Nucleus accumbens (tissue), 56 donors: Measurements from ENCODE around the gene MAZ.

Source experiments
- DNase-seq, 56 donors: peaks; one replicate each; lab custom pipeline; 2025; lab: John Stamatoyannopoulos, UW

Gene MAZ

DNA sequence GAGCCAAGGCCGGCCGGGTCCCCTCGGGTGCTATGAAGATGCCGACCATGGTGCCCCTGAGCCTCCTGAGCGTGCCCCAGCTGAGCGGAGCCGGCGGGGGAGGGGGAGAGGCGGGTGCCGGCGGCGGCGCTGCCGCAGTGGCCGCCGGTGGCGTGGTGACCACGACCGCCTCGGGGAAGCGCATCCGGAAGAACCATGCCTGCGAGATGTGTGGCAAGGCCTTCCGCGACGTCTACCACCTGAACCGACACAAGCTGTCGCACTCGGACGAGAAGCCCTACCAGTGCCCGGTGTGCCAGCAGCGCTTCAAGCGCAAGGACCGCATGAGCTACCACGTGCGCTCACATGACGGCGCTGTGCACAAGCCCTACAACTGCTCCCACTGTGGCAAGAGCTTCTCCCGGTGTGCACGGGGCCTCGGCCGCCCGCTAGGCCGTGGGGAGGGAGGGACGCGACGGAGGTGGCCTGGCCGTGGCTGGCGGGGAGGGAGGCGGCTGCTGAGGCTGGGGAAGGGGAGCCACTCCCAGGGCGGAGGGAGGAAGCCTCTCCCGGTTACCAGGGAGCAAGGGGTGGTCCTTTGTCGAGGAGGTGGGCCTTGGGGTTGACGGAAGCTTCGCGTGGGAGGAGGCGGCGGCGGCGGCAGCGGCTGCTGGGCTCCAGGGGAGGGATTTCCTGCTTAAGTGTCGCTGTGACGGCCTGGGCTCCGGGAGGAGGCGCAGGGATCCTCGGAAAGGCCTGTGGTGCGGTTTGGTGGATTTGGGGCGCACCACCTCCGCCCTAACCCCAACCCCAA, 1.3 kb downstream of the MAZ start:
- peak in 55 of 56 donors; percentile 42 to 95 (median 82) for DNase-seq

- DNase-seq = peak in 1 of 56 donors; percentile 14
Observed at GRCh38 chr16:29808219-29808900, 2.0 kb downstream of the MAZ start.

DNA sequence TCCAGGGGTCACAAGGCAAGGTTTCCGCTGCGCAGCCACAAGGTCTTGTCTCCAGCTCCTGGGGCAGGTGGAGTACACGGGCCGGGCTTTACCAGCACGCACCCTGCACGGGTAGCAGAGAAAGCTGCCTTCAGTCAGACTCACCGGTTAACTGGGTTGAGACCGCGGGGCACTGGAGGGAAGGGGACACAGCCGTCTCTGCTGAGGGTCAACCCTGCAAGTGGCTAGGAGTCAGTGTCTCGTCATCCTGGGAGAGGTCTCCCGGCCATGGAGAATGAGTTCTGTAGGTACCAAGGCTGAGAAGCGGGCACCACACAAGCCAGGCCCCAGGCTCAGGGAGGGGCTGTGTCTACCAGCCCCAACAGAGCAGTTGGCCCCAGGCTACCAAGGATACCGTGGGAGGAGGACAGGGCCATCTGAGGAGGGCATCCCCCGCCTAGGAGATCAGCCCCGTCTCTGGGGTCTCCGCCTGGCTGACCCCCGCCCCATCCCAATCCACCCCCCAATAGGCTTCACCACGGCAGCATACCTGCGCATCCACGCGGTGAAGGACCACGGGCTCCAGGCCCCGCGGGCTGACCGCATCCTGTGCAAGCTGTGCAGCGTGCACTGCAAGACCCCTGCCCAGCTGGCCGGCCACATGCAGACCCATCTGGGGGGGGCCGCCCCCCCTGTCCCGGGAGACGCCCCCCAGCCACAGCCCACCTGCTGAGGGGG, 2.9 kb downstream of the MAZ start:
- no peak for DNase-seq

- peak in 19 of 56 donors; percentile 4 to 52 (median 22) for DNase-seq
Observed at GRCh38 chr16:29809850-29810698, 3.7 kb downstream of the MAZ start.

DNA sequence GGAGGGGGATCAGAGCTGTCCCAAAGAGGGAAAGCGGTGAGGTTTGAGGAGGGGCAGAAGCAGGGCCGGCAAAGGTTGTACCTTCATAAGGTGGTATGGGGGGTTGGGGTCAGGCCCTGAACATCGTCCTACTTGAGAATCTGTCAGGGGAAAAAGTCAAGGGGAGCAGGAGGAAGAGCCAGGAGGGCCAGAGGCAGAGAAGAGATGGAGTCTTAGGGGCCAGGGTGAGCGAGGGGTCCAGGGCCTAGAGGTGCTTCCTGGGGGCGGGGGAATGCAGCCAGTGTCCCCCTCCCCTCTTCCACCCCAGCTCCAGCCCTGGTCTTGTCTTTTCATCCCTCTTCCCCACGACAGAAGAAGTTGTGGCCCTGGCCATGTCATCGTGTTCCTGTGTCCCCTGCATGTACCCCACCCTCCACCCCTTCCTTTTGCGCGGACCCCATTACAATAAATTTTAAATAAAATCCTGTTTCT, 4.4 kb downstream of the MAZ start:
- DNase-seq = no peak

DNA sequence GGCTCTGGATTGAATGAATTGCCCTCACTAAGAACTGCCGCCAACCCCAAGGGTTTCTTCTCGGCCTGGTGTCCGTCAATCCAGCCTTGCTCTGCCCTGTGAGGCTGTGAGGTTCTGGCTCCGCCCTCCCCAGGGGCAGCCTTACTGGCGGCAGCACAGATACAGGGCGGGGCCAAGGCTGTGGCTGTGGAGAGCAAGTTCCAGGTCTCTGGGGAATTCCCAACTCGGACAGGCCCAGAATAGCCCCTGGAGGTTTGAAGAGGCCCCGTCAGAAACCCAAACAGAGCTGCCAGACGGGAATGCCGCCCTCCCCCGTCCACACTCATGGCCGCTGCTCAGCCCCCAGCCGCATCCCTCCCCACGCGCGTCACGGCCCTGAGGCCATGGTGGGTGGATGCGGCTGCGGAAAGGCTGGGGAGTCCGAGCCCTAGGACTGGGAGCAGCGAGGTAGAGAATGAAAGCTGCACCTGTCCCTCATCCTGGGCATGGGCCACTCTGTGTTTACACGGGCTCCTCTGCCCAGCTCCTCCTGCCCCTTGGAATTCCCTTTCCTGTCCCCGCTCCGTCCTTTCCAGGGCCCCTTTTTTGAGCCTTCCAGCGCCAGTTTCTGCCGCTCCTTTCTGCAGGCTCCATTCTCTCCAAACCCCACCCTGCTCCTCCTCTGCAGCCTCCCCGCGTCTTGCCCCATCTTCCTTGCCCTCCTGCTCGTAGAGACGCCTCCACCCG, 5.0 kb downstream of the MAZ start:
- DNase-seq = peak; percentile 49 to 98 (median 87)

GRCh38 chr16:29811896-29812665, 5.8 kb downstream of the MAZ start, which contains the start of gene PRRT2:
Gene PRRT2 (plus strand): TSS chr16:29812193. CDS start chr16:29813055, 862 bp downstream.
- DNase-seq = peak in 49 of 56 donors; percentile 39 to 85 (median 67)

DNA sequence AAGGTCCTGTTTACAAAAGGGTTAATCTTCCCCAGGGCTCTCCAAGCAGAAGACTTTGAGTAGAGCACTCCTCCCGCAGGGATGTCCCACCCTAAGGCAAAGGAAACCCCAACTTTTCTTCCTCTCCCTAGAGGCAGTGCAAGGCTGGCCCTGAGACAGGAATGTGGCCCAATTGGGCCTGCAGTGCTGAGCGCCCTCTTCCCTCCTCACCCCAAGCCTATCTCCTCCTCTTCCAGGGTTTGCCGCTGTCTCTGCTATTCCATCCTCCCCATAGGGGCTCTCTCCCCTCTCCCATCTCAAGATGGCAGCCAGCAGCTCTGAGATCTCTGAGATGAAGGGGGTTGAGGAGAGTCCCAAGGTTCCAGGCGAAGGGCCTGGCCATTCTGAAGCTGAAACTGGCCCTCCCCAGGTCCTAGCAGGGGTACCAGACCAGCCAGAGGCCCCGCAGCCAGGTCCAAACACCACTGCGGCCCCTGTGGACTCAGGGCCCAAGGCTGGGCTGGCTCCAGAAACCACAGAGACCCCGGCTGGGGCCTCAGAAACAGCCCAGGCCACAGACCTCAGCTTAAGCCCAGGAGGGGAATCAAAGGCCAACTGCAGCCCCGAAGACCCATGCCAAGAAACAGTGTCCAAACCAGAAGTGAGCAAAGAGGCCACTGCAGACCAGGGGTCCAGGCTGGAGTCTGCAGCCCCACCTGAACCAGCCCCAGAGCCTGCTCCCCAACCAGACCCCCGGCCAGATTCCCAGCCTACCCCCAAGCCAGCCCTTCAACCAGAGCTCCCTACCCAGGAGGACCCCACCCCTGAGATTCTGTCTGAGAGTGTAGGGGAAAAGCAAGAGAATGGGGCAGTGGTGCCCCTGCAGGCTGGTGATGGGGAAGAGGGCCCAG, 6.7 kb downstream of the MAZ start:
- DNase-seq = peak in 5 of 56 donors; percentile 14 to 47 (median 26)

DNA sequence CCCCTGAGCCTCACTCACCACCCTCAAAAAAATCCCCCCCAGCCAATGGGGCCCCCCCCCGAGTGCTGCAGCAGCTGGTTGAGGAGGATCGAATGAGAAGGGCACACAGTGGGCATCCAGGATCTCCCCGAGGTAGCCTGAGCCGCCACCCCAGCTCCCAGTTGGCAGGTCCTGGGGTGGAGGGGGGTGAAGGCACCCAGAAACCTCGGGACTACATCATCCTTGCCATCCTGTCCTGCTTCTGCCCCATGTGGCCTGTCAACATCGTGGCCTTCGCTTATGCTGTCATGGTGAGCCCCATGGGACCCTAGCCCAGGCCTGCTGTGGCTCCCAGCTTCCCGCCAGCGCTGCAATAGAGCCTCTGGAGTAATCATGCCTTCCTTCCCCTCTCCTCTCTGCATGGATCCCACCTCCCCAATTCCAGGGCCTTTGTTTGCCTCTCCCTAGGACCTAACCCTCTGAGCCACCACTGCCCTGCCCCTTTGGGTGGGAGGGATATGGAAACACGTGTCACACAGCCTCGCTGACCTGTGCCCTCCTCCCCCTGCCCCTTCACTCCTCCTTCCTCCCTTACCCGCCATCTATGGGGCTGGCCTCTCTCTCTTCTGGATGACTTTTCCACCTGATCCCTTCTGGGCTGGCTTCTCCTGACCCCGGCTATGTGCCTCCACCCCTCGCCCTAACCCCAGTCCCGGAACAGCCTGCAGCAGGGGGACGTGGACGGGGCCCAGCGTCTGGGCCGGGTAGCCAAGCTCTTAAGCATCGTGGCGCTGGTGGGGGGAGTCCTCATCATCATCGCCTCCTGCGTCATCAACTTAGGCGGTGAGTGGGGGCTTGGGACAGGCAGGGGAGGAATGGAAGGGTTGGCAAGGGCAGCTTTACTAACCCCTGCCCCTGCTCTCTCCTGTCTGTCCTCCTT, 7.6 kb downstream of the MAZ start:
- DNase-seq = peak in 1 of 56 donors; percentile 2

GRCh38 chr16:29814592-29814991, 8.3 kb downstream of the MAZ start:
- DNase-seq = peak in 1 of 56 donors; percentile 26

DNA sequence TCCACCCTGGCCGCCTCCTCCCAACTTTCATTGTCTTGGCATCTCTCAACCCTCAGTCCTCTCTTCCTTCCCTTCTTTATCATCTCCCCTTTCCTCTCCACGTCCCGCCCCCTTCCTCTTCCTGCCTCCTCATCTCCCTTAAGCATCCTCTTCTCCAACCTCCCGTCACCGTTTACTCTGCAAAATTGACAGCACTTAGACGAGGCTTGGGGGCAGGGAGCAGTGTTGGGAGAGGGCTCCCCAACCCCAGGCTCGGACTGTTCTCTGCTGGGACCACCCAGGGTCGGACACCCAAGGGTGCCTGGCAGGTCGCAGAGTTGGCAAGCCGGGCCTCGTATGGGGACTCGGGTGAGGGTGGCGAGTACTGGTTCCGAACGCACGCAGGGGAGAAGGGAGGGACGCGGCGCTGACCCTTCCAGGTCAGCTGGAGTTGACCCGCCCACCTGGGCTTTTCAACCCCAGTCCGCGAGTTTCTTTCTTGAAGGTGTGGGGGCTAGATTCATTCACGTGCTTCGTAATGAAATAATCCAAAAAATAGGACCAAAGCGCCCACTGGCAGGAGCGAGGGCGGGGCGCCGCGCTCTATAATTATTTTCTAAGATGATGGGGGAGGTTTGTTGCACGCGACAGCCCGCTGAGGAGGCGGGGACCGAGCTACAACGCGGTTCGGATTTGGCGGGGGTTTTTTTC, 8.8 kb downstream of the MAZ start:
- peak in 12 of 56 donors; percentile 16 to 69 (median 44) for DNase-seq

DNA sequence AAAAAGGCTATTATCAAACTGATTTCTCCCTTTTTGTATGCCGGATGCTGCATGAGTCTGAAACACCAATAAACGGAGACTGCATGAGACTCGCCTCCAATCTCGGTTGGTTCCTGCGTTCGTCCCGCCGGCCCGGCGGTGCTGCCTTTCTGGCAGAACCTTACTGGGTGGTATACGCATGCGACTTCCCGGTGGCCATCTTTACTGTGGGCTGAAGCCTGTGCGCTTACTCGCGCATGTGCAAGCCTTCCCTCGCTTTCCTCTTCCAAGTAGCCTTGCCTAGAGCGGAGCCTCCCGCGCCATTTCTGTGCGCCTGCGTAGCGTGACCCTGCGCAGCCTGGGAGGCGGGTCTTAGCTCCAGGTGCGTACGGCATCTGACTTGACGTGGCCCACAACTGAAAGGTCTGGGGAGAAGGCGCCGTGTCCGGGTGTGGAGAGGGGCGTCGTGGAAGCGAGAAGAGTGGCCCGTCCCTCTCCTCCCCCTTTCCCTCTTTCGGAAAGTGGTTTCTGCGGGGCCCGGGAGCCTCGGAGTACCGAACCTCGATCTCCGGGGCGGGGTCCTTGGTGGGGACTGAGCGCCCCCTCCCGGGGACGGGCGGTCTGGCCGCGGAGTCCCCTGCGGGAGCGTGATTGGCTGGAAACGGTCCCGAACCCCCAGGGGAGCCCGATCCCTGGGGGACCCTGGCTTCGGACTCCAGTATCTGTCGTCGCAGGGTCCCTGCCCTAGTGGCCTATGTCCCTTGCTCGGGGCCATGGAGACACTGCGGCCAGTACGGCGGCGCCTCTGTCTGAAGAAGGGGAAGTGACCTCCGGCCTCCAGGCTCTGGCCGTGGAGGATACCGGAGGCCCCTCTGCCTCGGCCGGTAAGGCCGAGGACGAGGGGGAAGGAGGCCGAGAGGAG, 9.7 kb downstream of the MAZ start, which contains the start of gene PAGR1:
Gene PAGR1 (plus strand): TSS at position 360 of the 901 bp plus-strand sequence. CDS start 374 bp downstream, at position 734.
- DNase-seq = peak; percentile 86 to 99 (median 97)

DNA sequence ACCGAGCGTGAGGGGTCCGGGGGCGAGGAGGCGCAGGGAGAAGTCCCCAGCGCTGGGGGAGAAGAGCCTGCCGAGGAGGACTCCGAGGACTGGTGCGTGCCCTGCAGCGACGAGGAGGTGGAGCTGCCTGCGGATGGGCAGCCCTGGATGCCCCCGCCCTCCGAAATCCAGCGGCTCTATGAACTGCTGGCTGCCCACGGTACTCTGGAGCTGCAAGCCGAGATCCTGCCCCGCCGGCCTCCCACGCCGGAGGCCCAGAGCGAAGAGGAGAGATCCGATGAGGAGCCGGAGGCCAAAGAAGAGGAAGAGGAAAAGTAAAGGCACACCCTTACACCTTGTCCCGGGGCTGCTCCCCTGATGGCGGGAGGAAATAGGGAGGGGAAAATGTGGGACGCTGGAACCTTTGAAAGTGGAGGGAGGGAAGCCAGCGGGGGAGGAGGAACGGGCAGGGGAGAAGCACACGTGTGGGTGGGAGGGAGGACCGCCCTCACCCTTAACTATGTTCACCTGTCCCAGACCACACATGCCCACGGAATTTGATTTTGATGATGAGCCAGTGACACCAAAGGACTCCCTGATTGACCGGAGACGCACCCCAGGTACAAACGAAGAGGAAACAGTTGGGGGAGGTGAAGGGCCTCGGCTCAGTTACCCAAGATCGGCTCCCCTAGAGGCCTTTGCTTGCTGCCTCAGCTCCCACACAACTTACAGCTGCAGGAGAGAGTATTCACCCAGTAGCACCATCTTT, 10.5 kb downstream of the MAZ start:
- peak in 29 of 56 donors; percentile 15 to 76 (median 53) for DNase-seq

DNA sequence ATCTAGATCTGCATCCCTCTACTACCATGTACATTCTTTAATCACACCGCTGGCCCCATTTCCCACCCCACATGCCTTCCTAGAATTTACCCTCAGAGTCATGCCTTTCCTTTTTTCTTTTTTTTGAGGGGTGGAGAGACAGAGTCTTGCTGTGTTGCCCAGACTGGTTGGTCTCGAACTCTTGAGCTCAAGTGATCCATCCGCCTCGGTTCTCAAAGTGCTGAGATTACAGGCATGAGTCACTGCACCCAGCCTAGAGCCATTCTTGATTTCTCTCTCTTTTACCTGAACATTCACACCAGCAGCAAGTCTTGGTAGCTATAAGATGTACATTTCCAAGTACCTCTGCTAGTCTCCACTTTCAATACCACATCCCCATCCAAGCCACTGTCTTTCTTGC, 11.8 kb downstream of the MAZ start:
- DNase-seq = no peak
